Stimulated activated CD4-positive, alpha-beta T cell treated with anti-CD3 and anti-CD28 coated beads, Interleukin-12 subunit alpha, Interleukin-12 subunit beta, amount 100 ng/mL, for 48 hours (primary cell): Measurements from ENCODE around the gene BTG2.

Experiments used
- DNase-seq, 3 donors: peaks; one replicate each; pipeline ENCODE4 v3.0.0-alpha.2; 2020; ENCODE audit warnings: low read depth in 2 of 3, low spot score in 1 of 3

Gene BTG2

DNA sequence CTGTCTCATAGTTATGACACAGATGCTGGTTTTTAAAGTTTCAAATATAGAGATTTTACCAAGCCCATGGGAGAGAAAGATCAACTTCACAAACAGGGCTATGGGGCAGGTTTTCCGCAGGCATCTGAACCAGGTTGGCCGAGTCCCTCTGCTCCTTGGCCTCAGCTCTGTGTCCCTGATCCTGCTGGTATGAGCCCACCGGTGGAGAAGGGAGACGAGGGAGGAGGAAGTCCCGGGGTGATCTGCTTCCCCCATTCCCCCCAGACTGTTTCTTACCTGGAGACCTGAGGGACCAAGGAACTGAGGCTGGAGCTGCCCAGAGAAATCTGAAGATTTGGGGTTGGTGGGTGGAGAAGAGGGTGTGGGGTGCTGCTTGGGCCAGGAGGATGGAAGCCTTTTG, 28.9 kb upstream of the BTG2 start:
- no peak for DNase-seq

DNA sequence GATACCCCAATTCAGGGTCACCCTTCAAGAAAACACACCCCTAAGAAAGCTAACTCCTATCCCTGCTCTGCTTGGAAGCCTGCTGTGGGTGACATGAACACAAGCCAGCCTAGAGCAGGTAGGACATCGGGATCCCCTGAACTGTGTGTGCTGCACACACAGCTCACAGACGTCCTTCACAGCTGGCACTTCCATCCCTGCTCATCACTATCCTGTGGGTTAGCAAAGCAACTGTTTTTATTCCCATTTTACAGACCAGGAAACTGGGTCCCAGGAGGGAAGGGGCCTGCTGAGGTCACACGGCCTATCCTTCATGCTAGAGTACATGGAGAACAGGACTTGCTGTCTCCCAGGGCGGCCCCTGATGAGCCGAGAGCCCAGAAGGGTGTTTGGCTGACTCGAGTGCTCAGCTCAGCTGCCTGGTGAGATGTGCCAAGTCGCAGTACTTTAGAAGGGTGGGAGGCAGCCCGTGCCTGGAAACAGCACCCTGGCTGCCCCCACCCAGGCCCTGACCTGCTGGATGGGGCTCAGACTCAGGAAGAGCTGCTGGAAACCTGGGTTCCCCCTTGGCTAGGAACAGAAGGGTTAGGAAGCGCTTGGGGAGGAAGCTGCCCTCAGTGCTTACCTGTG, 28.3 kb upstream of the BTG2 start:
- DNase-seq, result no peak

DNA sequence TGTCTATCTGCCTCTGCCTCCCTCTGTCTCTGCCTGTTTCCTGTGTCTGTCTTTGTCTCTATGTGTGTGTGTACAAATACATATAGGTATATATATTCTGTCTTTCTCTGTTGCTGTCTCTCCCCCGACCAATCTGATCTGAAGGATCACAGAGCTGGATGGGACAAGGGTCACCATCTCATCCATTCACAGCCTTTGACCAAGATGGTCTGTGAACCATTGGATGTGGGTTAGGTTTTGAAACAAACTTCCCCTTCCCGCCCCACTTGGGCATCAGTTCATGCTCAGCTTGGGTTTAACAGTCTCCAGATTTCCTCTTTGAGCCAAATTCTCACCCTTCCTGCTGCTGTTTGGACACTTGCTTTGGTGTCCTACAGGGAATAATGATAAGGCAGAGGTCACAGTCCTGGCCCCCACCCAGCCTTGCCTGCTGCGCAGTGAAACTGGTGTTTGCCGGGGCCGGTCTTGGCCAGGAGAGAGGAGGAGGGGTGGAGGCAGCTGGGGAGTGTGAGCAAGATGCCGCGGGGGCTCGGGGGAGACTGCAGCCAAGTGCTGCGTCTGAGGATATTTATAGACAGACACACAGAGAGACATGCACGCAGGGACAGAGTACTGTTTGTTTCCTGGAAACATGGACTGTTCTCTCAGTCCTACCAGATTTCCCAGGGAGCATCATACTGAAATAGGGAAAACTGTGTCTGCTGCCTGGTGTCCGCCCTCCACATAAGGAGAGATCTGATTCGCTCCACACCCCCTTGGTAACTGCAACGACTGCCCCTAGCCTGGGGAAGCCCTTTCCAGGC, 27.0 kb upstream of the BTG2 start:
- no peak for DNase-seq

DNA sequence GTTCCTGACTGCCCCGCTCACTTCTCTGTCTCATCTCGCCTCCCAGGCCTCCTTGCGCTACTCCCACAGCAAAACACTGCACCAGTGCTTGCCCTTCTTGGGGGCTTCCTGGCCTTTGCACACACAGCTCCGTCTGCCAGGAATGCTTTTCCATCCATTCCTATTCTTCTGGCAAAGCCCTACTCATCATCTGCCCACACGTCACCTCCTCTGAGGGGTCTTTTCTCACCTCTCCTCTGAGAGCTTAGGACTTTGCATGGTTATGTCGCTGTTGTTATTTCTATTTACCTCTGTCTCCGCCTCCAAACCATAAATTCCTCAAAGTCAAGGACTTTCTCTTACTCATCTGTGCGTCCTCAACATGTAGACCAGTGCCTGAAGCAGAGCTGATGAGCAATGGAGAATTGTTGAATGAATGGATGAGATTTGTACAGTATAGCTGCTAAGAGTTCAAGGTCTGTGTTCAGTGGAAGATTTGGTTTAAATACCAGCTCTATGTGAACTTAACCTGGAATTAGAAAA, 26.4 kb upstream of the BTG2 start:
- no peak for DNase-seq

DNA sequence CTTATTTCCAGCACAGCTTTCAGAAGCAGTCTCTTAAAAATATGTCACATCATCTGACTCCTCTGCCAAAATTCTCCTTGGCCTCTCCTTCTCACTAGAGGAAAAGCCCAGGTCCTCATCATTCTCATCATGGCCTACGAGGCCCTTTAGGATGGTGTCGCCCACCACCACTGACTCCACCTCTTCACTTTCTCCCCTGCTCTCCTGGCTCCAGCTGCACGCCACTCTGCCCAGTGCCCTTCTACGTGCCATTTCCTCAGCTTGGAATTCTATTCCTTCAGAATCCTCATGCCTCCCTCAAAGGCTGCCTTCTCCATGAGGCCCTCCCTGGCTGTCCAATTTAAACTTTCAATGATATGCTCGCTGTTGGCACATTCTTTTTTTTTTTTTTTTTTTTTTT, 25.3 kb upstream of the BTG2 start:
- no peak for DNase-seq

DNA sequence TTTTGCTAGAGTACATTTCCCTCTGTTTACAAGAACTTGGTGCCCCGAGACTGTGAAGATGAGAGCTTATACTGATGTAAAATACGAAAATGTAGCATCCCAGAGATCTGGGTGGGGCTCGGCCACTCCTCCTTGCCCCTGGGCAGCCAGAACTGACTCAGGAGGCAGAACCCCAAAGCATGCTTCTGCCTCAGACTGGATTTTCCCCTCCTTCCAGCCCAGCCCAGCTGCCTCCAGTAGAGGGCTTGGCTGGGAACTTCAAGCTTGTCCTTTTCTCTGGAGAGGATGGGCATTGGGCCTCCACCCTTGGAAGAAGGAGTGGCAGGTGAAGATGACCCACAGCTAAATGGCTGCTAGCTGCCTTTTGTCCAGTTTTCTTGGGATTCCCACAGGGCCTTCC, 24.3 kb upstream of the BTG2 start:
- DNase-seq, result no peak

DNA sequence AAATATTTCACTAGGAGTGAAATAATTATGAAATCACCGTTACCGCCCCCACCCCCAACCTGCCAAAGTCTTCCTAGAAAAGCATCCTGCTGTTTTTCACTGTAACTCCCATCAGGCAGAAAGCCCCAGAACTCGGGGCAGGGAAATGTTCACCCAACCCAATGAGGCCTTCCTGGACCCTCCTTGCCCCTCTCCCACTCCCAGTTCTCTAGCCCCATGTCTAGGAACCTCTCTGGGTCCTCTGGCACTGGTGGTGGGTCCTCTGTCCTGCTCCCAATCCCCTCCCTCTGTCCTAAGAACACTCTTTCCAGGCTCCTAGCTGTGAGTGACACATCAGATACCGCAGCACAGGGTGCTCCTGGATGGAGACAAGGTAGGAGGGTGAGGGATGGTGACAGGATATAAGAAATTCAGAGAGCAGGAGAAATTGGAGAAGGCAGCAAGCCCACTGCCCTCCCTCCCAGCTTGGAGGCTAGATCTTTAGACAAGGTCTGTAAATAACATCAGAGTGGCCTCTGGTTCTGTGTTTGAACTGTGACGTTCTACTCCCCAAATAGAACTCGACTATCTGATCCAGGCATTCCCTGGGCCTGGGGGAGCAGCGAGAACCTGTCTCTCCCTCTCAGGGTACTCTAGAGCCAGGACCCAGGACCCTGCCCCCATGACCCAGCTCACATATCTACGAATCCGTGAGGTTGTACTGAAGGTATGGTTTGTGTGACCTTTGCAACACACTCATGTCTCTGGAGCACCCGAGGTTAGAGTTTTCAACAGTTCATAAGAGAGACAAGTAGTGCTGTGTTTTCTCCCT, 23.3 kb upstream of the BTG2 start:
- no peak for DNase-seq

DNA sequence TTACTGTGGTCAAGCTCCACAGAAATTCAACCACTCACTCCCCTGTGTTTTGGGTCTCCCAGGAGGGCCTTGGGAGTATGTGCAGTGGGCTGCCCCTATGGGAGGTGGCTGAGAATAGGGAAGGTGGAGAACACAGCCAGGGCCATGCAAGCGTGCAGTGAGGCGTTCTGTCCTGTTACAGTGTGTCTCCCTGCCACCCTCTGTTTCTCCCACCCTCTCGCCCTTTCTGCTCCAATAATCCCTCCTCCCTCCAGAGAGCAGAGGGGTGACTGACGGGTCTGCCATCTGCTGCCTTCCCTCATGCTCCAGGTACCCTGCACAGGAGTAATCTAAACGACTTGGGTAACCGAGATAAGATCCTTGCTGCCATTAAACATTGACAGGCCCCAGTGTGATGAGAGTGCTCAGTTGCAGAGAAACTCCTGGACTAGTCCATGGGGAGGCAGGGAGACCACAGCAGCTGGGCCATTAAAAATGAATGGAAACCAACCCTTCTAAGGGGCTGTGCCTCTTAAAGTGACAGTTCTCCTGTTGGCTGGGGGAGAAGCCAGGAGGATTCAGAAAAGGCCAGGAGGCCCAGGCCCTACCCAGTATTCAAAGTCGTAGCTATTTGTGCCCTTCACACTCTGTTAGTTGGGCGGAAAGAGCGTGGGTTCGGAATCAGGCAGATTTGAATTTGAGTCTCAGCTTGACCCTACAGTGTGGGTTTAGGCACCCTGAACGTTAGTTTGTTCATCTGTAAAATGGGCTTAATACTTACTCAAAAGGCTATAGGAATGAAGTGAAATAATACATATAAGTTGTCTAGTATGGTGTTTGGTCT, 22.4 kb upstream of the BTG2 start:
- DNase-seq, result no peak

DNA sequence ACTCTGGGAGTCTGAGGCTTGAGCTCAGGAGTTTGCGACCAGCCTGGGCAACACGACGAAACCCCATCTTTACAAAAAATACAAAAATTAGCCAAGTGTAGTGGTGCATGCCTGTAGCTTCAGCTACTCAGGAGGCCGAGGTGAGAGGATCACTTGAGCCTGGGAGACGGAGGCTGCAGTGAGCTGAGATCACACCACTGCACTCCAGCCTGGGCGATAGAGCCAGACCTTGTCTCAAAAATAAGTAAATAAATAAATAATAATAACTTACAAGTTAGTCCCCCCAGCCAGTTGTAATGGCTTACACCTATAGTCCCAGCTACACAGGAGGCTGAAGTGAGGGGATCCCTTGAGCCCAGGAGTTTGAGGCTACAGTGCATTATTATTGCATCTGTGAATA, 21.7 kb upstream of the BTG2 start:
- no peak for DNase-seq

DNA sequence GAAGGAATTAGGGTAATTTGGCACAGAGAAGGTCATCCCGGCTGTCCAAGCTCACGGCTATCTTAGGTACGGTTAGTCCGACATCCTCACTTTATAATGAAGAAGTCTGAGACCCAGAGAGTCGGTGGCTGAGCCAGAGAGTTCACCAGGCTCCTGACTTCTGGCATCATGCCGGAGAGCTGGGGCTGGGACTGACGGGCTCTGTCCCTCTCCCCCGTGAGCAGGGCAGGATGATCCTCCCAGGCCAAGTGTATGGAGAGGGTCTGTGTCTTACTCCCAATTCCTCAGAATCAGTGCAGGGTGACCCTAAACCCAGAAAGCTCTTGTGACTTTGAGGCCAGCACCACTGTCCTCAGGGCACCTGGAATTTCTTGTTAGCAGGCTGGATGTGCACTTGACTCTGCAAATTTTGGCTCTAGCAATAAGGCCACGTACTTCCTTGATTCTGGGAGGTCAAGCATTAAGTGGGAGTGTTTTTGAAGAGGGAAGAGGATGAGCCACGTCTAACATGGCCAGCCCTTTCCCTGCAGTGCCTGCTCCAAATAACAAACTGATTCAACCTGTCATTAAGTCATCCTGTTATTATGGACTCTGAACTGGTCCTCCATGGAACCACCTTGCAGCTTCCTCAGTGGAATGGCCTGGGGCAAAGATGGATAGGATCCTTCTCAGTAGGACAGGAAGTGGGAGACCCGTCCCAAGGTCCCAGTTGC, 20.8 kb upstream of the BTG2 start:
- no peak for DNase-seq

DNA sequence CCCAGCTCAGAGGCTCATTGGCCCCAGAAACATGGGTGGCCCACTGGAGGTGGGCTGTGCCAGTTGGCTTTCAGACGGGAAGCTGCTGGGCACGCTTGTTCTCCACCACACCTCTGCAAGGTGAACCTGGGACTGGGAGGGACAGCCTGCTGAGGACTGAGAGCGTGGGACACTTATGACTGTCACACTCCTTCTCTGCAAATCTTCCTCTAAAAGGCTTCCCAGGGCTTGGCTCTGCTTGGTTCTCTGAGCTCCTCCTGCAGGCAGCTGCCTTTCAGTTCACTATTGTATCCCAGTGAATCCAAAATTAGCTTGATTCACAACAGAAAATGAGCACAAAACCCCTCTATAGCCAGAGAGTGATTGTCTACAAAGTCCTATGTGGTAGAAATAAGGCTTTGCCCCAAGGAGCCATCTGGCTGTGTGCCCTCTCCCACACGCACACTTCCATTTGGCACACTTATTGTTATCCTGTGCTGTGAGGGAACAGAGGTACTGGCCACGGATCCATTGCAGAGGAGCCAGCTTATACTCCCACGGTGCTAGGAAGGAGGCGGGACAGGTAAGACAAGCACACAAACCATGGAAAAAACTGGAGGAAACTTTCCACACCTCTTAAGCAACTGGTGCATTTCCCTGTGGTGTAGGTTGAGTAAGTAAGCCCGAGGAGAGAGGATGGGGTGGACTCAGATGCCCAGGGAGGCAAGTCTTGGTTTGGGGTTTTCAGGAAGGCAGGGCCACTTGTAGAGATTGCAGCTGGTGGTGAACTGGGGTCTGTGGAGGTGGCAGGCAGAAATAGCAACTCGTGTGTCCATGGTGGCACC, 18.9 kb upstream of the BTG2 start:
- no peak for DNase-seq

DNA sequence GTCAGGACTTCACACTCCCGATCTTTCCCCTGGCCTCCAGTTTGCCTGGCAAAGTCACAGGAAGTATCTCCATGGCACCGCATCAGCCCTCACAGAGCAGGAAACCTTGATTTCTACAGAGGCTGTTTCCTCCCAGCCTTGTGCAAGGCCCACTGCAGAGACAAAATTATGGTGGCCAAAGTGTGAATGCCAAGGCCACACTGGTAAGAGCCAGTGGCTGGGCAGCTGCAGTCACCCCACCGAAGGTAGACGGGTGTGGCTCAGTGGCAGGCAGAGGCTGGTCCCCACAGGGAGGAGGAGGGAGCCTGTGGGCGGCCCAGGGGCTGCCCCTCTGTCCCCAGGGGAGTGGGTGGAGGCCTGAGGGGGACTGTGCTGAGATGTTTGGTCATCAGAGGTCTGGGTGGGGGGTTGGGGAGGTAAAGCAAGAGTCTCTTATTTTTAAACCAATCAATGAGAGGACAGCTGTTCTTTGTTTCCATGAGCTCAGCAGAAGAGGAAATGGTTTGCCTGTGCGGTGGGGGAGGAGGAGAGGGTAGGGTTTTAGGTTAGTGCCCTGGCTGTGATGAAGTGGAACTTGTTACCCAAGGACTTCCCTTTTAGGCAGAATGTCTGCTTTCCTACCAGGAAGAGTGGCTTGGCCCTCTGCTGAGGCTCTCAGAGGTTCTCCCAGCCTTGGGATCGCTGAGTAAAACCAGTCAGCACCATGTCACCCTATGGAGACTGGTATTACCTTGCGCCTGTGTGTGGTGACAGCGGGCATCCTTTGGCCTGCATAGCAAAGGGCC, 18.0 kb upstream of the BTG2 start:
- DNase-seq, result peak; percentile 61 to 76 (median 62)

DNA sequence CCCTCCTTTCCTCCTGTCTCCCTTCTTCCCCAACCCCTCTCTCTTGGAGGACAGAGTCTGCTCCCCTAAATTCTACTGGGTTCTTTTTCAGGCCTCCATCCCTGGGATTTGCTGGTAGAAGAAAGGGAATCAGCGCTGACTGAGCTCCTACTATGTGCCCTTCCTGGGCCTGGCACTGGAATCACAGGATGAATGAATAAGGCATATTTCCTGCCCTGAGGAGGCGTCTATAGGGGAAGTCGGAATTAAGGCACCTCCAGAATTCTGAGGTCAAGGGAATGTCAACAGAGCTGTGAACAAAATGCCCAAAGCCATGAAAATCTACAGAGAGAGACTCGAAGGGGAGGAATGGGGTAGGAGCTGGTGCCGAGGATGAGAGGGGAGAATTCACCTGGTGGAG, 17.4 kb upstream of the BTG2 start:
- DNase-seq, result no peak

DNA sequence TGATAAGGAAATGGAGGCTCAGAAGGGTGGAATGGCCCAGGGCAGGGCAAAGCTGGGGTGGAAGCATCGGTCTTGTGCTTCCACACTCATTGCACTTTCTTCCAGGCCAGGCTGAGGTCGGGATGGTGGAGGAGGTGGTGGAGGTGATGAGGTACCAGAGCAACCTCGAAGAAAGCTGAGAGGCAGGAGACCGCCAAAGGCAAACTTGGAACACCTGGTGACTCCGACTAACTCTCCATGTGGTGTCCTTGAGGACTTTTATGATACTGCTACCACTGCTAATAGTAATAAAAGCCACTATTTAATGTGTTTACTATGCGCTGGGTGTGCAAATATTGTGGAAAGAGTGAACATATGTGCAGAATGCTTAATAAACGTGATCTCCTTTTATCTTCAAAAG, 16.9 kb upstream of the BTG2 start:
- DNase-seq, result no peak

DNA sequence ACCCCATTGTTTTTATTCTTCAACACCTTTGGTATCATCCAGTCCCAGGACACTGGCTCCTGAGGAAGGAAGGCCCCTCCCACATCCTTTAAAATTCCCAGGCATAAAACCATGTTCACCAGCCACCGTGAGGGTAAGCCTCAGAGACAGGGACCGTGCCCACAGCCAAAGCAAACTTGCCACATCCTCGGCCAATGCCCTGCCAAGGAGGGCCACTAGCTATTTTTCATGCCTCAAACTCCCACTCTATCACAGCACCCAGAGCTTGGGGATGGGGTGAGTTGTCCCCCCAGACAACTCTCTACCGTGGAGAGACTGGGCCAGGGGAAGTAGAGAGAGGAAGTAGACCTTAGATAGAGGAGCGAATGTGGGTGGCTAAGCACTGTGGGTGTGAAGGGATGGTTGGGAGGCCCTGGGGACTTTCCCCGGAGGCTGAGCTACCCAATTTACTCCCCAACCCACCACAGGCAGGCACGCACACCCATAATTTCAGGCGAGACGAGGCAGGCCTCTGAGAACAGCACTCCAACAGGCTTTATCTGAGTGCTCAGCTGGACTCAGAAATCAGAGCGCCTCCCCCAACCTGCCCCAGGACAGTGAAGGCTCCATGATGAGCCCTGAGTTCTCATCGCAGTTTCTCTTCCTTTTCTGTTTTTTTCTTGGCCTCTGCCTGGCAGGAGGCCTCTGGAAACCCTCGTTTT, 15.9 kb upstream of the BTG2 start:
- peak; percentile 83 to 91 (median 84) for DNase-seq

DNA sequence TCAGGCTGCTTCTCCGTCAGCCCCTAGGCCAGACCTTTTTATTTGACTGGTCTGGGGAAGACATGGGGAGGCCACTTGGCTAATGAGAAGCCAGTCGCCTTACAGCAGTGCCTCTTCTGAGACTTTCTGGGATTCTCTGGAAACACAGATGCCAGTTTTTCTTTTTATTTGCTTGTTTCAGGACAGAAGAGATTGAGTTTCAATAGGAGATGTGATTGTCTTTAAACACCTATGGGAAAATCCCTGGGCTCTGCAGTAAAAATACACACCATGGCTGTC, 15.4 kb upstream of the BTG2 start:
- no peak for DNase-seq

DNA sequence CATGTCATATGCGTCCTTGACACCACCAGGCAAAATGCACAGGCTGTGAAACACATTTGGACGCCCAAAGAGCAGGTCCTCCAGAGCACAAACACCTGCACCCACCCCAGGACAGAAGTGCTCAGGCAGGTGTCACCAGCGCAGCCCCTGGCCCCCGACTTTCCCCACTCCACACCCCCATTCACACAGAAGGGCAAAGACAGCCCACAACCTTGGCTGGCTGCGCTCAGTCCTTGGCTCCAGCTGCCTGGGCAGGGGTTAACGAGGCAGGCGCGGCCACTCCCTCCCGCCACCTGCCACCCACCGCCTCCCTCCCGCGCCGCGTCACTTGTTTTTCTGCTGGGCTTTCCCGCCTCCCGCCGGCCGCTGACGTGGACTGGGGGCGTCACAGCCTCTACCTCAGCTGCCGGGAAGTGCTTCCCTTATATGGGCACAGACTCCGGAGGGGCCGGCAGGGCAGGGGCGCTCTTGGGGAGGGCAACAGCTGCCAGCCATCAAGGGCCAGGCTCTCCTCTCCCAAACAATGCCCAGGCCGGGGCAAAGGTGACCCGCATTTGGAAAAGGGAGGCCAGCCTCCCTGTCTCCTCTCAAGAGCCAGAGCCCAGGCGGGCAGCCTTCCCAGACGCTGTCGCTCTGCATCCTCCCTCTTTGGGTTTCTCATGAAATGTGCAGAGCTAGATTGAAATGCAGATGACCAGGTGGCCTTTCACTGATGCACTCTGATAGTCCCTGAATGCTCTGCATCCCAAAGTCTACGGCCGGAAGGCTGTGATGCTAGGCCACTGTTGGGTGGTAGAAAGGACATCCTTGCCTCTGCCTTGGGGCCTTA, 14.8 kb upstream of the BTG2 start:
- peak; percentile 95 to 96 (median 96) for DNase-seq
